Activated naive CD8-positive, alpha-beta T cell treated with anti-CD3 and anti-CD28 coated beads, Interleukin-2, amount 50 U/mL, for 24 hours (primary cell): Measurements from ENCODE around the gene CHRM4.
A peak's percentile ranks its signal among the peaks of the same experiment; 100 is the strongest.
"Not testable (repeated sequence)": the region's sequence is repeated elsewhere in the genome, so short reads cannot be mapped to it uniquely, and the experiment has no call there.

ENCODE experiments used
- ATAC-seq: fragments of 150-1000 bp; cut with Tn5 transposase; one replicate; pipeline ENCODE4 v1.10.0; 2021
- DNase-seq: peaks from one replicate; pipeline ENCODE4 v3.0.0; 2021
- H3K27ac Mint-ChIP-seq: one replicate; pipeline ENCODE4 v1.8.0; 2021; ENCODE audit warnings: mild to moderate bottlenecking, mixed read lengths
- H3K27me3 Mint-ChIP-seq: one replicate; pipeline ENCODE4 v1.8.0; 2021; ENCODE audit warnings: mixed read lengths
- H3K36me3 Mint-ChIP-seq: one replicate; pipeline ENCODE4 v1.8.0; 2021; ENCODE audit warnings: low read depth, mixed read lengths
- H3K4me1 Mint-ChIP-seq: one replicate; pipeline ENCODE4 v1.8.0; 2021; ENCODE audit warnings: mixed read lengths
- H3K4me3 Mint-ChIP-seq: one replicate; pipeline ENCODE4 v1.8.0; 2021; ENCODE audit warnings: mild to moderate bottlenecking, moderate library complexity, mixed read lengths
- H3K9me3 Mint-ChIP-seq: one replicate; pipeline ENCODE4 v1.8.0; 2021; ENCODE audit warnings: mixed read lengths

The CHRM4 gene

DNA sequence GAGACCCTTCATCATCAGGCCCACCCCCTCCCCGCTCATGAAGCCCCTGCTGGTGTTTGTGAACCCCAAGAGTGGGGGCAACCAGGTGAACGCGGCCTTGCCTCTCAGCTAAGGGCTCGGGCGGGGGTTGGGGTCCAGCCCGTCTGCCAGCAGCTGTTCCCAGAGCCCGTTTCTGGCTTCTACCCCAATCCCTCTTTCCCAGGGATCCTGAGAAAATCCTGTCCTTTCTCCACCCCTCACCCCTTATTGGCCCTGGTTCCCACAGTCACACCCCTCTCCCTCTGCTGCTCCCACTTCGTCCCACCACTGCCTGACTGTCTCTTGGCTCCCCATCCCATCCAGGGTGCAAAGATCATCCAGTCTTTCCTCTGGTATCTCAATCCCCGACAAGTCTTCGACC lies 19.5 kb downstream of the CHRM4 start:
- Mint-ChIP-seq H3K27ac (no peak overlapping the region), H3K4me3 (no peak overlapping the region), H3K27me3 (no peaks in the 10 kb centered on the region), H3K4me1 (peaks cover 8% of the 10 kb centered on the region), H3K9me3 (no peaks in the 10 kb centered on the region), H3K36me3 (peaks cover 10% of the 10 kb centered on the region)
- ATAC-seq (no peak), DNase-seq (no peak)

- not testable (repeated sequence) for H3K36me3 Mint-ChIP-seq, H3K9me3 Mint-ChIP-seq, H3K27me3 Mint-ChIP-seq, H3K4me3 Mint-ChIP-seq, H3K27ac Mint-ChIP-seq, ATAC-seq, DNase-seq
- H3K4me1 Mint-ChIP-seq: peaks cover 11% of the 10 kb centered on the region
These were observed 20.3 kb downstream of the CHRM4 start for GRCh38 chr11:46371262-46371661.

- ATAC-seq: no peak
- no peak overlapping the region for H3K27ac Mint-ChIP-seq
- no peak for DNase-seq
- no peaks in the 10 kb centered on the region for H3K9me3 Mint-ChIP-seq
- peaks cover 15% of the 10 kb centered on the region for H3K4me1 Mint-ChIP-seq
- no peak overlapping the region for H3K4me3 Mint-ChIP-seq
- H3K27me3 Mint-ChIP-seq: no peaks in the 10 kb centered on the region
- H3K36me3 Mint-ChIP-seq: peaks cover 10% of the 10 kb centered on the region
These were observed 21.3 kb downstream of the CHRM4 start for GRCh38 chr11:46370253-46370652.

DNA sequence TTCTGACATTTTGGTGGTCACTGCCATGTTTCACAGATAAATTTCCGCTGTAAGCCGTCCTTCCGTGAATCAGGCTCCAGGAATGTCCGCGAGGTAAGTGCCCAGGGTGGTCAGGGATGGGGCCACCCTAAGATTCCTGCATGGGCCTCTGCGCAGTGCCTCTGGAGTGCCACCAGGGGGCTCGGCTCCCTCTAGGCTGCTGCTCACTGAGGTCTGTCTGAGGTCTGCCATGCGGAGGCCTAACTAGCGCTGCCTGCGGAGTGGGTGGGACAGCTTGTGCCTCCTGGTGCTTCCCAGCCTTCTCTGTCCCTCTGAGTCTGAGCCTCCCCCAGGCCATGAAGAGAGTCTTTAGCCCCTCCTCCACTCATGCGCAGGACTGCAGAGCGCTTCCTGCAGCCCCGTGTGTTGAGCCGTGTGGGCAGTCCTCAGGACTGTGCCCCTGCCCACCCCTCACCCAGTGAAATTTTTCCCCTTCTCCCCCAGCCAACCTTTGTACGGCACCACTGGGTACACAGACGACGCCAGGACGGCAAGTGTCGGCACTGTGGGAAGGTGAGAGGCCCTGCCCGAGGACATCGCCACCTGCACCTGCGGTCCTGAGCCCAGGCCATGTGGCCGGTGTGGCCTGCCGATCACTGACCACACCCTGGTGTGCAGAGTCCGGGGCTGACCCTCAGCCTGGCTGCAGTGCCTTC lies 22.0 kb downstream of the CHRM4 start:
- no peaks in the 10 kb centered on the region for H3K27me3 Mint-ChIP-seq
- H3K27ac Mint-ChIP-seq: peak overlapping the region; percentile 50
- peak; percentile 60 for ATAC-seq
- H3K4me1 Mint-ChIP-seq: peaks cover 15% of the 10 kb centered on the region
- DNase-seq: peak; percentile 75
- H3K4me3 Mint-ChIP-seq: no peak overlapping the region
- no peaks in the 10 kb centered on the region for H3K9me3 Mint-ChIP-seq
- H3K36me3 Mint-ChIP-seq: peaks cover 7% of the 10 kb centered on the region

GRCh38 chr11:46367916-46368267 lies 23.7 kb downstream of the CHRM4 start:
- no peak for ATAC-seq
- Mint-ChIP-seq H3K27me3 (no peaks in the 10 kb centered on the region), H3K27ac (no peak overlapping the region), H3K9me3 (no peaks in the 10 kb centered on the region), H3K36me3 (peaks cover 5% of the 10 kb centered on the region), H3K4me1 (peaks cover 27% of the 10 kb centered on the region), H3K4me3 (no peak overlapping the region)
- DNase-seq: no peak

DNA sequence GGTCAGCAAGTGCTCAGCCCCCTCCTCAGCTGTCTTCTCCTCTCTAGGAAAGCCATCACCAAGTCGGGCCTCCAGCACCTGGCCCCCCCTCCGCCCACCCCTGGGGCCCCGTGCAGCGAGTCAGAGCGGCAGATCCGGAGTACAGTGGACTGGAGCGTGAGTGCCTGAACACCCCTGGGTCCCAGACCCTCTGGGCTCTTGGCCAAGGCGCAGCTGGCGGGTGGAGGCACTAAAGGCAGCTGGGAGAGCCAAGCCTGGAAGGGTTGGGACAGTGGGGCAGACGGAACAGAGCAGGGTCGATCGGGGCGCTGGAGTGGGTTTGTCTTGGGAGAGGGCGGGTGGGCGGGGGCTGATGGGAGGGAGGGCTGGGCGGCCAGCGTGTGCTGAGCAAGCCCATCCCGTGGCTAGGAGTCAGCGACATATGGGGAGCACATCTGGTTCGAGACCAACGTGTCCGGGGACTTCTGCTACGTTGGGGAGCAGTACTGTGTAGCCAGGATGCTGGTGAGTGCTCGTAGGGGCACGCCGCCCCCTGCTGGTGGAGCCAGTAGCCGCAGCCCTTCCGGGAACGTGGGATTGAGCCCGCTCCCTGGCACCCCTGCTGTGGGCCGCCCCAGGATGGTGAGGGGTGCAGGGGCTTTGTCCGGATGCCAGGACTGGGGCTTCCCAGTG lies 24.2 kb downstream of the CHRM4 start:
- H3K36me3 Mint-ChIP-seq: peaks cover 5% of the 10 kb centered on the region
- no peak overlapping the region for H3K27ac Mint-ChIP-seq
- DNase-seq: peak; percentile 87
- H3K27me3 Mint-ChIP-seq: no peaks in the 10 kb centered on the region
- H3K9me3 Mint-ChIP-seq: no peaks in the 10 kb centered on the region
- H3K4me3 Mint-ChIP-seq: no peak overlapping the region
- peak; percentile 83 for ATAC-seq
- peaks cover 32% of the 10 kb centered on the region for H3K4me1 Mint-ChIP-seq

DNA sequence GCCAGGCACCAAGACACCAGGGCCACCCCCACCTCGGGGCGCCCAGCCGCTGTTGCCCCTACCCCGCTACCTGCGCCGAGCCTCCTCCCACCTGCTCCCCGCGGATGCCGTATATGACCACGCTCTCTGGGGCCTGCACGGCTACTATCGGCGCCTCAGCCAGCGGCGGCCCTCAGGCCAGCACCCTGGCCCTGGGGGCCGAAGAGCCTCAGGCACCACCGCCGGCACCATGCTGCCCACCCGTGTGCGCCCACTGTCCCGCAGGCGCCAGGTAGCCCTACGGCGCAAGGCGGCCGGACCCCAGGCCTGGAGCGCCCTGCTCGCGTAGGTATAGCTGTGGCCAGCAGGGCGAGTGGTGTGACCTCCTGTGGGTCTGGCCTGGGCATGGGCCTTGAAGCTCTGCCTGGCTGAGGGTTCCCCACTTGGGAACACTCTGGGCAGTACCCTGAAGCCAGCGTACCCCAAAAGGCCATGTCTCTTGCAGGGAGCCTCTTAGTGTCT lies 24.9 kb downstream of the CHRM4 start:
- Mint-ChIP-seq H3K36me3 (peaks cover 5% of the 10 kb centered on the region), H3K4me1 (peaks cover 36% of the 10 kb centered on the region), H3K27me3 (no peaks in the 10 kb centered on the region), H3K4me3 (no peak overlapping the region), H3K9me3 (no peaks in the 10 kb centered on the region), H3K27ac (no peak overlapping the region)
- DNase-seq: no peak
- no peak for ATAC-seq

- ATAC-seq (no peak), DNase-seq (no peak)
- Mint-ChIP-seq H3K4me1 (peaks cover 40% of the 10 kb centered on the region), H3K27ac (no peak overlapping the region), H3K27me3 (no peaks in the 10 kb centered on the region), H3K4me3 (no peak overlapping the region), H3K36me3 (peaks cover 3% of the 10 kb centered on the region), H3K9me3 (no peaks in the 10 kb centered on the region)
These were observed 25.3 kb downstream of the CHRM4 start for GRCh38 chr11:46366260-46366659.

DNA sequence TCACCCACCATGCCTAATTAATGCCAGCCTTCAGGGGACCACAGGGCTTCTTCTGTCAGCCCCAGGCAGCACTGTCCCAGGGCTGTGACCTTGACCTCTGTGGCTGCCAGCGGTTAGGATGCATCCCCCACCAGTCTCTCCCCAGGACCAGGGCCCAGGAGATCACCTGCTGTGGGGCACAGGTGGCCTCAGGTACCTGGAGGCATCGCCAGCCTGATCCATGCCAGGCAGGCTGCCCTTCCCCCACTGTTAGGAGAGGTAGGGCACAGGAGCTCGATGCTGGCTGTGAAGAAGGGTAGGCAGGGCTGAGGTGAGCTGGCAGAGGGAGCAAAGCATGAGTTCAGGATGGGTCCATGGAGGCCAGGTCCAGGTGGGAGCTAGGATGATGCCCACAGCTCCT lies 26.8 kb downstream of the CHRM4 start:
- H3K27ac Mint-ChIP-seq: no peak overlapping the region
- no peaks in the 10 kb centered on the region for H3K36me3 Mint-ChIP-seq
- H3K27me3 Mint-ChIP-seq: no peaks in the 10 kb centered on the region
- H3K9me3 Mint-ChIP-seq: no peaks in the 10 kb centered on the region
- no peak for ATAC-seq
- DNase-seq: no peak
- no peak overlapping the region for H3K4me3 Mint-ChIP-seq
- H3K4me1 Mint-ChIP-seq: peaks cover 49% of the 10 kb centered on the region

- H3K36me3 Mint-ChIP-seq: no peaks in the 10 kb centered on the region
- DNase-seq: no peak
- peak overlapping the region; percentile 72 for H3K27ac Mint-ChIP-seq
- no peak for ATAC-seq
- peaks cover 48% of the 10 kb centered on the region for H3K4me1 Mint-ChIP-seq
- no peaks in the 10 kb centered on the region for H3K9me3 Mint-ChIP-seq
- H3K27me3 Mint-ChIP-seq: no peaks in the 10 kb centered on the region
- no peak overlapping the region for H3K4me3 Mint-ChIP-seq
These were observed 27.5 kb downstream of the CHRM4 start for GRCh38 chr11:46364056-46364455.

GRCh38 chr11:46363455-46364005 lies 28.0 kb downstream of the CHRM4 start:
- DNase-seq (no peak), ATAC-seq (no peak)
- no peak overlapping the region for H3K27ac Mint-ChIP-seq
- no peaks in the 10 kb centered on the region for H3K9me3 Mint-ChIP-seq
- H3K27me3 Mint-ChIP-seq: no peaks in the 10 kb centered on the region
- peaks cover 51% of the 10 kb centered on the region for H3K4me1 Mint-ChIP-seq
- H3K4me3 Mint-ChIP-seq: no peak overlapping the region
- no peaks in the 10 kb centered on the region for H3K36me3 Mint-ChIP-seq

DNA sequence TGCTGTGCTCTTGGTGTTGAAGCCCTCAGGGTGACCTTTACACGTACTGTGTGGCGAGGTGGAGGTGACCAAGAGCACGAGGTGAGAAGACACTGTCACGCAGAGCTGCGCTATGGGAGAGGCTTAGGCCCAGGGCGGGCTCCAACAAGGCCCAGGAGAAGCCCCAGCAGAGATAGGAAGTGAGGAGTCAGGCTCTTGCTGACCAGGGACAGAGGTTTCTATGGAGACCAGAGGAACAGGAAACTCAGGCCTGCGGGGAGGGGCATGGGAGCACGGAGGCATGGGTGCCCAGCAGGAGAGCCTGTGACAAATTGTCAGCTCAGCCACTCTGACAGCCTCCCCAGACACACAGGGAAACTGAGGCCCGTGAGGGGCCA lies 28.6 kb downstream of the CHRM4 start:
- Mint-ChIP-seq H3K4me1 (peaks cover 54% of the 10 kb centered on the region), H3K9me3 (no peaks in the 10 kb centered on the region), H3K36me3 (no peaks in the 10 kb centered on the region), H3K27me3 (no peaks in the 10 kb centered on the region), H3K4me3 (no peak overlapping the region), H3K27ac (peak overlapping the region; percentile 76)
- no peak for DNase-seq
- no peak for ATAC-seq

GRCh38 chr11:46362156-46363030 lies 29.2 kb downstream of the CHRM4 start:
- Mint-ChIP-seq H3K4me1 (peaks cover 59% of the 10 kb centered on the region), H3K27me3 (no peaks in the 10 kb centered on the region)

GRCh38 chr11:46361283-46362155 lies 30.1 kb downstream of the CHRM4 start:
- Mint-ChIP-seq H3K4me1 (peaks cover 61% of the 10 kb centered on the region), H3K9me3 (no peaks in the 10 kb centered on the region), H3K4me3 (peak overlapping the region; percentile 59), H3K36me3 (no peaks in the 10 kb centered on the region), H3K27me3 (no peaks in the 10 kb centered on the region), H3K27ac (peak overlapping the region; percentile 88)
- DNase-seq (peak; percentile 70), ATAC-seq (peak; percentile 82)

More at GRCh38 chr11:46362156-46363030, 29.2 kb downstream of the CHRM4 start:
- Mint-ChIP-seq H3K27ac (peak overlapping the region; percentile 76), H3K4me3 (peak overlapping the region; percentile 34), H3K9me3 (no peaks in the 10 kb centered on the region), H3K36me3 (no peaks in the 10 kb centered on the region)
- ATAC-seq: no peak
- DNase-seq: no peak
